ENCODE data around the gene FOXJ3. TPM values are rescaled to one million over a fixed set of nuclear protein-coding genes. Genes with fewer than 3 reads are reported as not detected.
A peak's percentile ranks its signal among the peaks of the same experiment; 100 is the strongest.

FOXJ3 gene
- total and polyA plus RNA-seq, 2 donors (not counting 1 experiment from before 2014, with no cell fraction given) = 15.4 to 76.4 TPM

GRCh38 chr1:42219627-42220026, 115.4 kb downstream of the FOXJ3 start:
- 100% methylated on average over 1 of the region's 1 CpG for WGBS (ENCODE audit: insufficient coverage)
- no peak overlapping the region for H3K27ac ChIP-seq (ENCODE audit: low read length in 2 of 2)
- ChIA-PET POLR2A (no interaction called here), CTCF (no interaction called here)
- H3K9me3 ChIP-seq (ENCODE audit: control extremely low read depth in 1 of 3, control insufficient read depth in 2 of 3, insufficient read depth in 1 of 3, low read length in 2 of 3) = peaks cover 0 to 3% (median 0%) of the 10 kb centered on the region in 3 donors
- H3K4me3 ChIP-seq (ENCODE audit: control extremely low read depth in 1 of 5, extremely low read depth in 1 of 5, insufficient read depth in 1 of 5, low read depth in 2 of 5, low read length in 4 of 5) = no peak overlapping the region
- Mint-ChIP-seq H3K4me3 (no peak overlapping the region), H3K9me3 (ENCODE audit: insufficient read depth) (peaks cover 2% of the 10 kb centered on the region), H3K27ac (no peak overlapping the region), H3K27me3 (no peaks in the 10 kb centered on the region), H3K4me1 (peaks cover 20% of the 10 kb centered on the region)
- intact Hi-C loops (cut with micrococcal nuclease) = no loop called here
- H4K20me1 ChIP-seq (ENCODE audit: control insufficient read depth, insufficient read depth, low read length, poor library complexity, severe bottlenecking) = peaks cover 15% of the 10 kb centered on the region
- no peak for TF ChIP-seq CTCF (IDR thresholded peaks at IDR 0.05)
- no peak for TF ChIP-seq EZH2 (IDR thresholded peaks at IDR 0.05; ENCODE audit: borderline replicate concordance, insufficient read depth, low read depth, low read length, poor library complexity, severe bottlenecking)
- peaks cover 9% of the 10 kb centered on the region for H3K79me2 ChIP-seq (ENCODE audit: control insufficient read depth, insufficient read depth, low read length)
- ATAC-seq (ENCODE audit: low read depth) = no peak
- no peak overlapping the region for H3K9ac ChIP-seq (ENCODE audit: low read length)
- H3K27me3 ChIP-seq (replicated peaks in 1 of 4; ENCODE audit: control extremely low read depth in 1 of 4, control insufficient read depth in 3 of 4, insufficient read depth in 4 of 4, low read length in 3 of 4) = no peaks in the 10 kb centered on the region
- H3K4me2 ChIP-seq (replicated peaks; ENCODE audit: low read depth, low read length, poor library complexity, severe bottlenecking) = no peak overlapping the region
- H2AFZ ChIP-seq (ENCODE audit: insufficient read depth, low read depth, low read length, poor library complexity, severe bottlenecking) = no peak overlapping the region
- no peaks in the 10 kb centered on the region for H3K36me3 ChIP-seq (replicated peaks in 1 of 2; ENCODE audit: control extremely low read depth in 1 of 2, control insufficient read depth in 1 of 2, extremely low read depth in 1 of 2, insufficient read depth in 2 of 2, low read length in 1 of 2)
- peaks cover 0 to 2% of the 10 kb centered on the region in 2 donors for H3K4me1 ChIP-seq (ENCODE audit: control insufficient read depth in 2 of 2, insufficient read depth in 2 of 2, low read length in 2 of 2)
- DNase-seq = no peak

- Mint-ChIP-seq H3K4me1 (peaks cover 39% of the 10 kb centered on the region), H3K27me3 (no peaks in the 10 kb centered on the region), H3K9me3 (ENCODE audit: insufficient read depth) (peaks cover 12% of the 10 kb centered on the region), H3K4me3 (no peak overlapping the region), H3K27ac (peak overlapping the region; percentile 5)
- Histone ChIP-seq H3K4me2 (replicated peaks; ENCODE audit: low read depth, low read length, poor library complexity, severe bottlenecking) (no peak overlapping the region), H3K36me3 (replicated peaks in 1 of 2; ENCODE audit: control extremely low read depth in 1 of 2, control insufficient read depth in 1 of 2, extremely low read depth in 1 of 2, insufficient read depth in 2 of 2, low read length in 1 of 2) (peaks cover 0 to 5% of the 10 kb centered on the region in 2 experiments), H3K27me3 (replicated peaks in 1 of 4; ENCODE audit: control extremely low read depth in 1 of 4, control insufficient read depth in 3 of 4, insufficient read depth in 4 of 4, low read length in 3 of 4) (no peaks in the 10 kb centered on the region), H4K20me1 (ENCODE audit: control insufficient read depth, insufficient read depth, low read length, poor library complexity, severe bottlenecking) (peaks cover 49% of the 10 kb centered on the region), H3K9me3 (ENCODE audit: control extremely low read depth in 1 of 3, control insufficient read depth in 2 of 3, insufficient read depth in 1 of 3, low read length in 2 of 3) (peaks cover 2 to 11% (median 4%) of the 10 kb centered on the region in 3 donors), H3K79me2 (ENCODE audit: control insufficient read depth, insufficient read depth, low read length) (peaks cover 52% of the 10 kb centered on the region), H3K27ac (ENCODE audit: low read length in 2 of 2) (peak overlapping the region in 1 of 2 donors; percentile 17), H3K4me3 (ENCODE audit: control extremely low read depth in 1 of 5, extremely low read depth in 1 of 5, insufficient read depth in 1 of 5, low read depth in 2 of 5, low read length in 4 of 5) (no peak overlapping the region), H3K4me1 (ENCODE audit: control insufficient read depth in 2 of 2, insufficient read depth in 2 of 2, low read length in 2 of 2) (peaks cover 15 to 16% of the 10 kb centered on the region in 2 donors), H3K9ac (ENCODE audit: low read length) (no peak overlapping the region), H2AFZ (ENCODE audit: insufficient read depth, low read depth, low read length, poor library complexity, severe bottlenecking) (no peak overlapping the region)
- TF ChIP-seq CTCF (IDR thresholded peaks at IDR 0.05) (no peak), EZH2 (IDR thresholded peaks at IDR 0.05; ENCODE audit: borderline replicate concordance, insufficient read depth, low read depth, low read length, poor library complexity, severe bottlenecking) (no peak)
- CTCF ChIA-PET = interaction anchor here (2.3 kb wide), 1 partner anchor 41 kb away, joined by 7 read pairs; no protein-coding TSS in a partner anchor
- DNase-seq = no peak
- ATAC-seq (ENCODE audit: low read depth) = no peak
- POLR2A ChIA-PET = no interaction called here
- WGBS (ENCODE audit: insufficient coverage) = no CpG with 5 or more reads among the region's 1 CpG
- intact Hi-C loops (cut with micrococcal nuclease) = no loop called here
These were observed 120.6 kb downstream of the FOXJ3 start for GRCh38 chr1:42214447-42214871.
